ENCODE results near the gene CHAC2. TPM values are rescaled to one million over a fixed set of nuclear protein-coding genes. Genes with fewer than 3 reads are reported as not detected.

Gene CHAC2
- total RNA-seq, 1 donor: 3.3 TPM

- no peak overlapping the region for H2AFZ ChIP-seq (ENCODE audit: low read length)
- no peak overlapping the region for H3K27ac ChIP-seq (ENCODE audit: low read depth, low read length)
- DNase-seq (ENCODE audit: insufficient read length, low spot score, missing footprints): no peak
- no peak for TF ChIP-seq CTCF (IDR thresholded peaks at IDR 0.05; ENCODE audit: extremely low read depth, low read depth, low read length)
- H3K4me2 ChIP-seq (ENCODE audit: insufficient read depth, low read length): no peak overlapping the region
- no peaks in the 10 kb centered on the region for H3K9me3 ChIP-seq (ENCODE audit: low read depth, low read length)
- H3K79me2 ChIP-seq (ENCODE audit: insufficient read depth, low read length): no peaks in the 10 kb centered on the region
- H3K4me1 ChIP-seq (ENCODE audit: insufficient read depth, low read length): no peaks in the 10 kb centered on the region
- H3K4me3 ChIP-seq (ENCODE audit: insufficient read depth, low read length): no peak overlapping the region
- H3K36me3 ChIP-seq (ENCODE audit: insufficient read depth, low read length): no peaks in the 10 kb centered on the region
- no peaks in the 10 kb centered on the region for H3K27me3 ChIP-seq (ENCODE audit: insufficient read depth, low read length)
- peaks cover 6% of the 10 kb centered on the region for H4K20me1 ChIP-seq (ENCODE audit: insufficient read depth, low read length)
Measured at GRCh38 chr2:53727921-53728320, 39.7 kb upstream of the CHAC2 start.

- Histone ChIP-seq H3K9me3 (ENCODE audit: low read depth, low read length) (no peaks in the 10 kb centered on the region), H3K36me3 (ENCODE audit: insufficient read depth, low read length) (no peaks in the 10 kb centered on the region), H2AFZ (ENCODE audit: low read length) (no peak overlapping the region), H3K4me2 (ENCODE audit: insufficient read depth, low read length) (no peak overlapping the region), H3K27ac (ENCODE audit: low read depth, low read length) (no peak overlapping the region), H3K79me2 (ENCODE audit: insufficient read depth, low read length) (no peaks in the 10 kb centered on the region), H4K20me1 (ENCODE audit: insufficient read depth, low read length) (no peaks in the 10 kb centered on the region), H3K4me1 (ENCODE audit: insufficient read depth, low read length) (no peaks in the 10 kb centered on the region), H3K4me3 (ENCODE audit: insufficient read depth, low read length) (no peak overlapping the region), H3K27me3 (ENCODE audit: insufficient read depth, low read length) (no peaks in the 10 kb centered on the region)
- no peak for DNase-seq (ENCODE audit: insufficient read length, low spot score, missing footprints)
- TF ChIP-seq CTCF (IDR thresholded peaks at IDR 0.05; ENCODE audit: extremely low read depth, low read depth, low read length): no peak
Measured at GRCh38 chr2:53729143-53729762, 38.4 kb upstream of the CHAC2 start.

GRCh38 chr2:53737091-53737490 is 30.5 kb upstream of the CHAC2 start:
- H3K4me3 ChIP-seq (ENCODE audit: insufficient read depth, low read length): no peak overlapping the region
- DNase-seq (ENCODE audit: insufficient read length, low spot score, missing footprints): no peak

GRCh38 chr2:53739032-53739431 is 28.6 kb upstream of the CHAC2 start:
- TF ChIP-seq CTCF (IDR thresholded peaks at IDR 0.05; ENCODE audit: extremely low read depth, low read depth, low read length): no peak
- Histone ChIP-seq H4K20me1 (ENCODE audit: insufficient read depth, low read length) (no peaks in the 10 kb centered on the region), H3K4me1 (ENCODE audit: insufficient read depth, low read length) (no peaks in the 10 kb centered on the region), H3K4me2 (ENCODE audit: insufficient read depth, low read length) (no peak overlapping the region), H2AFZ (ENCODE audit: low read length) (no peak overlapping the region), H3K79me2 (ENCODE audit: insufficient read depth, low read length) (no peaks in the 10 kb centered on the region), H3K27ac (ENCODE audit: low read depth, low read length) (no peak overlapping the region), H3K4me3 (ENCODE audit: insufficient read depth, low read length) (no peak overlapping the region), H3K9me3 (ENCODE audit: low read depth, low read length) (no peaks in the 10 kb centered on the region), H3K27me3 (ENCODE audit: insufficient read depth, low read length) (no peaks in the 10 kb centered on the region), H3K36me3 (ENCODE audit: insufficient read depth, low read length) (no peaks in the 10 kb centered on the region)
- no peak for DNase-seq (ENCODE audit: insufficient read length, low spot score, missing footprints)

More at GRCh38 chr2:53737091-53737490, 30.5 kb upstream of the CHAC2 start:
- Histone ChIP-seq H3K27ac (ENCODE audit: low read depth, low read length) (no peak overlapping the region), H3K27me3 (ENCODE audit: insufficient read depth, low read length) (no peaks in the 10 kb centered on the region), H3K36me3 (ENCODE audit: insufficient read depth, low read length) (no peaks in the 10 kb centered on the region), H3K4me1 (ENCODE audit: insufficient read depth, low read length) (no peaks in the 10 kb centered on the region), H2AFZ (ENCODE audit: low read length) (no peak overlapping the region), H3K9me3 (ENCODE audit: low read depth, low read length) (no peaks in the 10 kb centered on the region), H4K20me1 (ENCODE audit: insufficient read depth, low read length) (no peaks in the 10 kb centered on the region), H3K4me2 (ENCODE audit: insufficient read depth, low read length) (no peak overlapping the region), H3K79me2 (ENCODE audit: insufficient read depth, low read length) (no peaks in the 10 kb centered on the region)
- no peak for TF ChIP-seq CTCF (IDR thresholded peaks at IDR 0.05; ENCODE audit: extremely low read depth, low read depth, low read length)
